HCT116 (cell line): Measurements from ENCODE around the gene ICAM4. TPM values are rescaled to one million over a fixed set of nuclear protein-coding genes. Genes with fewer than 3 reads are reported as not detected.

Experiments
- ATAC-seq: fragments of 200-7000 bp; cut with Tn5 transposase; 2 replicates; pipeline ENCODE4 v1.9.1; 2020; ENCODE audit warnings: mild to moderate bottlenecking, moderate library complexity
- BruUV-seq: library from RNA; stranded (reverse); fragments of 400-500 nt; replicated peaks from 2 replicates; lab custom pipeline; 2021; lab: Mats Ljungman, UMichigan
- CTCF ChIA-PET: fragments of 300-600 bp; sonication (Branson Sonifier 250); formaldehyde crosslinking; loops from one replicate; lab custom pipeline; 2021; ENCODE audit warnings: antibody characterized with exemption; lab: Charles Lee
- POLR2A ChIA-PET: fragments of 300-600, 350-600 bp; sonication (Branson Sonifier 250); formaldehyde crosslinking; loops from one replicate; lab custom pipeline; 2021; ENCODE audit warnings: antibody characterized with exemption; lab: Charles Lee
- RAD21 ChIA-PET, 2 experiments: fragments of 300-600 bp; sonication (Branson Sonifier 250); formaldehyde crosslinking; loops; one replicate each; lab custom pipeline; 2023; ENCODE audit warnings: low total read pairs in 2 of 2; ENCODE audit not compliant: uncharacterized antibody in 2 of 2, unreplicated experiment in 2 of 2, low non-redundant PET in 1 of 2; lab: Charles Lee
- DNase-seq: peaks from one replicate; pipeline ENCODE4 v3.0.0-alpha.2; 2010; ENCODE audit warnings: low read depth, low spot score
- H2AFZ ChIP-seq: fragments of 200-600 bp; shearing (Covaris generic), sonication (generic); 2 replicates; pipeline ENCODE4 v1.6.1; 2017; ENCODE audit warnings: low read depth, mixed run types, mixed read lengths, antibody characterized with exemption, low read length; ENCODE audit not compliant: poor library complexity, severe bottlenecking
- H3K27ac ChIP-seq: 2 replicates; pipeline ENCODE4 v1.5.1; 2012; ENCODE audit warnings: low read depth, low read length
- H3K27me3 ChIP-seq: fragments of 200-600 bp; sonication (generic); 2 replicates; pipeline ENCODE4 v1.6.1; 2016; ENCODE audit warnings: mixed run types, low read length, mixed read lengths; ENCODE audit not compliant: insufficient read depth
- H3K36me3 ChIP-seq, 2 experiments: fragments of 200-500 bp in 1 of 2; fragments of 200-600 bp in 1 of 2; sonication (Bioruptor generic) in 1 of 2; sonication (generic) in 1 of 2; 2 replicates each; pipeline versions ENCODE4 v1.5.1 to v1.6.1; 2014 to 2016; ENCODE audit warnings: low read length in 2 of 2, inconsistent platforms in 1 of 2, mixed read lengths in 1 of 2, mixed run types in 1 of 2; ENCODE audit not compliant: insufficient read depth in 2 of 2, control insufficient read depth in 1 of 2
- H3K4me1 ChIP-seq, 2 experiments: fragments of 200-600 bp in 1 of 2; sonication (generic) in 1 of 2; 2 replicates each; pipeline versions ENCODE4 v1.5.1 to v1.6.1; 2012 to 2017; ENCODE audit warnings: low read length in 2 of 2, inconsistent platforms in 1 of 2, mild to moderate bottlenecking in 1 of 2, mixed read lengths in 1 of 2, mixed run types in 1 of 2, moderate library complexity in 1 of 2; ENCODE audit not compliant: insufficient read depth in 2 of 2, control insufficient read depth in 1 of 2
- H3K4me2 ChIP-seq: fragments of 200-600 bp; sonication (generic); 2 replicates; pipeline ENCODE4 v1.6.1; 2017; ENCODE audit warnings: mixed run types, low read length, mixed read lengths
- H3K4me3 ChIP-seq, 2 experiments: fragments of 200-600 bp in 1 of 2; sonication (generic) in 1 of 2; replicated peaks in 1 of 2; 2 replicates each; pipeline ENCODE4 v1.5.1; 2011 to 2016; ENCODE audit warnings: low read length in 2 of 2, control low read depth in 1 of 2, low read depth in 1 of 2, mild to moderate bottlenecking in 1 of 2, mixed read lengths in 1 of 2, mixed run types in 1 of 2
- H3K79me2 ChIP-seq: fragments of 200-600 bp; sonication (generic); 2 replicates; pipeline ENCODE4 v1.6.1; 2017; ENCODE audit warnings: mild to moderate bottlenecking, mixed run types, low read length, moderate library complexity, mixed read lengths; ENCODE audit not compliant: insufficient read depth
- H3K9ac ChIP-seq: fragments of 200-600 bp; sonication (generic); 2 replicates; pipeline ENCODE4 v1.6.1; 2016; ENCODE audit warnings: low read length, mixed read lengths
- H3K9me2 ChIP-seq: fragments of 200-600 bp; sonication (generic), shearing (Covaris generic); 2 replicates; pipeline ENCODE4 v1.6.1; 2017; ENCODE audit warnings: mixed run types, mild to moderate bottlenecking, moderate library complexity; ENCODE audit not compliant: insufficient read depth
- H3K9me3 ChIP-seq, 2 experiments: fragments of 200-500 bp in 1 of 2; fragments of 200-600 bp in 1 of 2; sonication (Bioruptor generic) in 1 of 2; sonication (generic) in 1 of 2; 2 replicates each; pipeline ENCODE4 v1.6.1; 2014 to 2017; ENCODE audit warnings: low read length in 2 of 2, mixed read lengths in 2 of 2, inconsistent platforms in 1 of 2, low read depth in 1 of 2, mild to moderate bottlenecking in 1 of 2, mixed run types in 1 of 2, moderate library complexity in 1 of 2; ENCODE audit not compliant: control insufficient read depth in 1 of 2, insufficient read depth in 1 of 2
- H4K20me1 ChIP-seq: fragments of 200-600 bp; sonication (generic), shearing (Covaris generic); 2 replicates; pipeline ENCODE4 v1.6.1; 2017; ENCODE audit warnings: mixed run types, mild to moderate bottlenecking, moderate library complexity; ENCODE audit not compliant: insufficient read depth
- CBX3 ChIP-seq: IDR thresholded peaks from 2 replicates; pipeline ENCODE4 v1.6.1; 2012; ENCODE audit warnings: low read depth
- CEBPB ChIP-seq: IDR thresholded peaks from 2 replicates; pipeline ENCODE4 v1.6.1; 2012; ENCODE audit warnings: low read depth
- CTCF ChIP-seq, 3 experiments: fragments of 200-600 bp in 1 of 3; sonication (generic) in 1 of 3; IDR thresholded peaks in 2 of 3; conservative IDR thresholded peaks in 1 of 3; 2 replicates each; pipeline ENCODE4 v1.5.1; 2012 to 2017; ENCODE audit warnings: low read depth in 2 of 3, low read length in 2 of 3, antibody characterized with exemption in 1 of 3, borderline replicate concordance in 1 of 3, control low read depth in 1 of 3, mild to moderate bottlenecking in 1 of 3, mixed read lengths in 1 of 3, mixed run types in 1 of 3, moderate library complexity in 1 of 3; ENCODE audit not compliant: insufficient read depth in 1 of 3
- EGR1 ChIP-seq: IDR thresholded peaks from 2 replicates; pipeline ENCODE4 v1.6.1; 2012; ENCODE audit warnings: low read depth
- ELF1 ChIP-seq: IDR thresholded peaks from 2 replicates; pipeline ENCODE4 v1.6.1; 2012; ENCODE audit warnings: low read depth, borderline replicate concordance
- EZH2 ChIP-seq: fragments of 200-600 bp; sonication (generic); IDR thresholded peaks from 2 replicates; pipeline ENCODE4 v1.6.1; 2017; ENCODE audit warnings: antibody characterized with exemption, mixed run types
- EZH2phosphoT487 ChIP-seq: fragments of 200-600 bp; IDR thresholded peaks from 2 replicates; pipeline ENCODE4 v1.6.1; 2018; ENCODE audit warnings: antibody characterized with exemption, borderline replicate concordance
- FOSL1 ChIP-seq: IDR thresholded peaks from 2 replicates; pipeline ENCODE4 v1.6.1; 2012; ENCODE audit warnings: low read depth
- POLR2A ChIP-seq: IDR thresholded peaks from 2 replicates; pipeline ENCODE4 v1.7.0; 2011; ENCODE audit warnings: borderline replicate concordance; ENCODE audit not compliant: insufficient read depth, insufficient read length; ENCODE audit errors: extremely low read depth
- POLR2AphosphoS5 ChIP-seq: IDR thresholded peaks from 2 replicates; pipeline ENCODE4 v1.6.1; 2011; ENCODE audit warnings: mild to moderate bottlenecking, low read depth, low read length, moderate library complexity
- RAD21 ChIP-seq: IDR thresholded peaks from 2 replicates; pipeline ENCODE4 v1.6.1; 2012; ENCODE audit warnings: low read depth, mild to moderate bottlenecking
- REST ChIP-seq: IDR thresholded peaks from 2 replicates; pipeline ENCODE4 v1.6.1; 2012; ENCODE audit warnings: low read depth
- SP1 ChIP-seq: IDR thresholded peaks from 2 replicates; pipeline ENCODE4 v1.6.1; 2012; ENCODE audit warnings: low read depth
- SRF ChIP-seq: IDR thresholded peaks from 2 replicates; pipeline ENCODE4 v1.6.1; 2012; ENCODE audit warnings: low read depth
- TCF7L2 ChIP-seq: IDR thresholded peaks from 2 replicates; pipeline ENCODE4 v1.7.0; 2011; ENCODE audit warnings: borderline replicate concordance, inconsistent platforms; ENCODE audit not compliant: insufficient read depth, insufficient read length; ENCODE audit errors: extremely low read depth
- YY1 ChIP-seq: IDR thresholded peaks from 2 replicates; pipeline ENCODE4 v1.6.1; 2011; ENCODE audit warnings: low read length, low read depth, moderate library complexity, mild to moderate bottlenecking; ENCODE audit not compliant: insufficient replicate concordance; ENCODE audit errors: extremely low read depth
- ZBTB33 ChIP-seq: IDR thresholded peaks from 2 replicates; pipeline ENCODE4 v1.6.1; 2011; ENCODE audit warnings: mild to moderate bottlenecking, low read length, moderate library complexity; ENCODE audit not compliant: insufficient replicate concordance; ENCODE audit errors: extremely low read depth
- ZFX ChIP-seq: fragments of 450-650 bp; IDR thresholded peaks from 2 replicates; pipeline ENCODE4 v1.6.1; 2017
- ZNF274 ChIP-seq: fragments of 200-500 bp; sonication (Bioruptor generic); IDR thresholded peaks from 2 replicates; pipeline ENCODE4 v1.6.1; 2014; ENCODE audit warnings: mild to moderate bottlenecking, low read depth, low read length, inconsistent platforms
- intact Hi-C: fragments of 100-400 bp; cut with micrococcal nuclease; formaldehyde crosslinking; loops from 2 replicates; pipeline ENCODE4 v1.10.0; 2022
- total RNA-seq: library from RNA; stranded (reverse); gene quantifications from one replicate; pipeline ENCODE4 v1.2.1, GENCODE V29; 2021; ENCODE audit not compliant: unreplicated experiment

Gene ICAM4
- total RNA-seq, 1 experiment from 2014 or later = not detected

GRCh38 chr19:10262771-10263170 lies 24.0 kb upstream of the ICAM4 start (continued):
- TF ChIP-seq SP1 = no peak
- TF ChIP-seq CBX3 = no peak

- H3K9ac ChIP-seq = no peak overlapping the region
- CTCF ChIA-PET = interaction anchor here (2.0 to 7.2 kb wide), 2 partner anchors 7 to 122 kb away, joined by 12 to 131 read pairs; no protein-coding TSS in a partner anchor
- POLR2A ChIA-PET = no interaction called here
- DNase-seq = no peak
- no peaks in the 10 kb centered on the region for H3K9me3 ChIP-seq
- H3K36me3 ChIP-seq = no peaks in the 10 kb centered on the region
- no peaks in the 10 kb centered on the region for H4K20me1 ChIP-seq
- no peak overlapping the region for H3K4me2 ChIP-seq
- H3K4me1 ChIP-seq = peaks cover 11 to 24% of the 10 kb centered on the region in 2 experiments
- no peak overlapping the region for H2AFZ ChIP-seq
- no peak overlapping the region for H3K27ac ChIP-seq
- no peaks in the 10 kb centered on the region for H3K79me2 ChIP-seq
- H3K27me3 ChIP-seq = no peaks in the 10 kb centered on the region
- no peak for ATAC-seq
- intact Hi-C loops = no loop called here
- BruUV-seq = no TSS peak
- H3K9me2 ChIP-seq = no peaks in the 10 kb centered on the region
- TF ChIP-seq ZBTB33 = no peak
- TF ChIP-seq ZNF274 = no peak
- TF ChIP-seq RAD21 = no peak
- no peak for TF ChIP-seq SRF
- TF ChIP-seq POLR2A = no peak
- no peak for TF ChIP-seq YY1
- TF ChIP-seq ELF1 = no peak
- TF ChIP-seq CTCF (IDR thresholded peaks at IDR 0.05 in 2 of 3, conservative IDR thresholded peaks at IDR 0.05 in 1 of 3; ENCODE audit: borderline replicate concordance in 1 of 3, insufficient read depth in 1 of 3, low read depth in 2 of 3, low read length in 2 of 3) = no peak
- TF ChIP-seq CEBPB = no peak
- no peak for TF ChIP-seq FOSL1
- no peak for TF ChIP-seq ZFX
- no peak for TF ChIP-seq CBX3
- no peak for TF ChIP-seq EZH2phosphoT487
- TF ChIP-seq REST = no peak
- TF ChIP-seq TCF7L2 = no peak
- no peak for TF ChIP-seq POLR2AphosphoS5
- no peak for TF ChIP-seq EZH2
- no peak for TF ChIP-seq SP1
- TF ChIP-seq EGR1 = no peak
- no peak overlapping the region for H3K4me3 ChIP-seq
- RAD21 ChIA-PET = no interaction called here
Measured at GRCh38 chr19:10266706-10267105, 20.0 kb upstream of the ICAM4 start.
